ENCODE results near the gene POLR1B.

DNA sequence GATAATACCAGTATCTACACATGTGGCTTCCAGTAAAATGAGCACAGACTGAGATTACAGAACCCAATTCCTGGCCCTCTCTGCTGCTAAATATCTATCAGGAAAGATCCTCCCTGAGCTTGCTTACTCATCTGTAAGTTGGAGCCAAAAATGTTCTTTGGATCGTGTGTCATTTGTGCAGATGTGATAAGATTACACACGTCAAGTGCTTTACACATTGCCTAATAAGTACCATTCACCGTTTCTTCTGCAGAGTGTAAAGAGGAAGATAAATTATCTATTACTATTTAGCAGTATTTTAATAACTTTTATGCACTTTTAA lies 80.2 kb downstream of the POLR1B start:
- TF ChIP-seq EZH2 (IDR thresholded peaks at IDR 0.05; ENCODE audit: borderline replicate concordance, low read depth, low read length, poor library complexity, severe bottlenecking) (no peak), CTCF (conservative IDR thresholded peaks at IDR 0.05; ENCODE audit: low read depth, low read length) (no peak)

All from A673 (cell line).